ENCODE data around the gene EPC1. TPM values are rescaled to one million over a fixed set of nuclear protein-coding genes. Genes with fewer than 3 reads are reported as not detected.
"Not testable (repeated sequence)": the region's sequence is repeated elsewhere in the genome, so short reads cannot be mapped to it uniquely, and the experiment has no call there.

Gene EPC1
- total RNA-seq, 2 donors from 2014 or later: 32.3 to 36.9 TPM

GRCh38 chr10:32219156-32219555 lies 127.8 kb downstream of the EPC1 start:
- DNase-seq; intact Hi-C loops (cut with DNase I, micrococcal nuclease); ATAC-seq: not testable (repeated sequence)

- DNase-seq; ATAC-seq; intact Hi-C loops (cut with DNase I, micrococcal nuclease): not testable (repeated sequence)
These were observed 128.5 kb downstream of the EPC1 start for GRCh38 chr10:32218206-32219044.

Other genes with a start within 250 kb of the EPC1 start
- gene CCDC7, start 99.0 kb upstream of the EPC1 start, total RNA-seq: 10 to 100 TPM; 11.4 to 15.9 TPM